RWPE1 (cell line): Measurements from ENCODE around the gene WTIP.

ENCODE experiments used
- CTCF ChIA-PET: fragments of 350-600 bp; sonication (Branson Sonifier 250); formaldehyde crosslinking; extraction: SDS; loops from one replicate; lab custom pipeline; 2021; lab: Yijun Ruan, JAX
- POLR2A ChIA-PET: fragments of 400-600 bp; formaldehyde crosslinking; extraction: SDS; loops from one replicate; lab custom pipeline; 2020; ENCODE audit warnings: antibody characterized with exemption; ENCODE audit not compliant: low non-redundant PET; lab: Yijun Ruan, JAX
- DNase-seq: peaks from one replicate; pipeline ENCODE4 v3.0.0; 2012; ENCODE audit warnings: low spot score
- H3K27ac ChIP-seq: fragments of 450-650 bp; 2 replicates; pipeline ENCODE4 v1.5.1; 2017
- TF ChIP-seq, protein P1 (sequence below): fragments of 450-650 bp; conservative IDR thresholded peaks from 2 replicates; pipeline ENCODE4 v1.5.1; 2017; ENCODE audit warnings: low read depth, mild to moderate bottlenecking

Gene WTIP

GRCh38 chr19:34556488-34556887 lies 74.9 kb downstream of the WTIP start:
- ChIA-PET POLR2A (no interaction called here), CTCF (no interaction called here)
- DNase-seq: no peak
- TF ChIP-seq, protein P1, sequence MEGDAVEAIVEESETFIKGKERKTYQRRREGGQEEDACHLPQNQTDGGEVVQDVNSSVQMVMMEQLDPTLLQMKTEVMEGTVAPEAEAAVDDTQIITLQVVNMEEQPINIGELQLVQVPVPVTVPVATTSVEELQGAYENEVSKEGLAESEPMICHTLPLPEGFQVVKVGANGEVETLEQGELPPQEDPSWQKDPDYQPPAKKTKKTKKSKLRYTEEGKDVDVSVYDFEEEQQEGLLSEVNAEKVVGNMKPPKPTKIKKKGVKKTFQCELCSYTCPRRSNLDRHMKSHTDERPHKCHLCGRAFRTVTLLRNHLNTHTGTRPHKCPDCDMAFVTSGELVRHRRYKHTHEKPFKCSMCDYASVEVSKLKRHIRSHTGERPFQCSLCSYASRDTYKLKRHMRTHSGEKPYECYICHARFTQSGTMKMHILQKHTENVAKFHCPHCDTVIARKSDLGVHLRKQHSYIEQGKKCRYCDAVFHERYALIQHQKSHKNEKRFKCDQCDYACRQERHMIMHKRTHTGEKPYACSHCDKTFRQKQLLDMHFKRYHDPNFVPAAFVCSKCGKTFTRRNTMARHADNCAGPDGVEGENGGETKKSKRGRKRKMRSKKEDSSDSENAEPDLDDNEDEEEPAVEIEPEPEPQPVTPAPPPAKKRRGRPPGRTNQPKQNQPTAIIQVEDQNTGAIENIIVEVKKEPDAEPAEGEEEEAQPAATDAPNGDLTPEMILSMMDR: no peak
- no peak overlapping the region for H3K27ac ChIP-seq

DNA sequence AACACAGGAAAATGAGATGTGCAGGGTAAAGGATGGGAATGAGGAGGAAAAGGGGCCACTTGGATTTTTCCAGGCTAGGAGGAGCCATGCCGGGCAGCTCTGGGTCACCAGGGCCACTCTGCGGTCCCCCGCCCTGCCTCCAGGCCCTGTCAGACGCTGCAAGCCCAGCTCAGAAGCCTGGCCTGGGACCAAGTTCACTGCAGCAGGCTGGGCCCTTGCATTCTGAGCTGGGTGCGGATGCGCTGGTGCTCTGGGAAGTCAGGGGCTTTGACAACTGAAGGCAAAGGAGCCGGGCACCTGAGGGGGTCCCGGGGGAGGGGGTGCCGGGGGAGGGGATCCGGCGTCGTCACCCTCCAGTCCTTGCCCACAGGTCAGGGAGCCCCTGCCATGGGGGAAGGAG lies 77.5 kb downstream of the WTIP start:
- POLR2A ChIA-PET: no interaction called here
- CTCF ChIA-PET: no interaction called here
- TF ChIP-seq, protein P1: no peak

DNA sequence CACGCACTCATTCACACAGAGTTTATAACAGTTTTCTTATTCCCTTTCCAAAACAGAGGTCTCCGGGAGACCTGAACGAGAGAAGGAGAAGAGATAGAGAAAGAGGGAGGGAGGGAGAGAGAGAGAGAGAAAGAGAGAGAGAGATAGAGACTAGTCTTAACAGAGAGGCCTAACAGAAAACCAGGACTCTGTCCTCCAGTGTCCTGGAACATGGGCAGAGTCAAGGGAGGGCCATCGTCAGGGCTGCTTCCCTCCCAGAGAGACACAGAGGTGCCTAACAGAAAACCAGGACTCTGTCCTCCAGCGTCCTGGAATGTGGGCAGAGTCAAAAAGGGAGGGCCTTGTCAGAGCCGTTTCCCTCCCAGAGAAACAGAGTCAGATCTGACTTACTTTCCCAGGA lies 78.7 kb downstream of the WTIP start:
- TF ChIP-seq, protein P1: no peak
- CTCF ChIA-PET: no interaction called here
- POLR2A ChIA-PET: no interaction called here
- no peak overlapping the region for H3K27ac ChIP-seq
- DNase-seq: no peak

More for the DNA sequence above, 77.5 kb downstream of the WTIP start:
- DNase-seq: no peak
- H3K27ac ChIP-seq: no peak overlapping the region
